ENCODE measurements around the gene UBE2D3. TPM values are rescaled to one million over a fixed set of nuclear protein-coding genes. Genes with fewer than 3 reads are reported as not detected.

The UBE2D3 gene
- total RNA-seq, 1 donor from 2014 or later, result 261 TPM

GRCh38 chr4:102843938-102844337 is 16.6 kb upstream of the UBE2D3 start:
- H3K9me3 Mint-ChIP-seq (ENCODE audit: unreplicated experiment), result no peaks in the 10 kb centered on the region
- no peak overlapping the region for H3K27ac Mint-ChIP-seq (ENCODE audit: unreplicated experiment)
- H3K36me3 Mint-ChIP-seq (ENCODE audit: unreplicated experiment), result no peaks in the 10 kb centered on the region
- no peaks in the 10 kb centered on the region for H3K4me1 Mint-ChIP-seq (ENCODE audit: low read depth, unreplicated experiment)
- H3K4me3 Mint-ChIP-seq (ENCODE audit: unreplicated experiment), result no peak overlapping the region
- no peaks in the 10 kb centered on the region for H3K27me3 Mint-ChIP-seq (ENCODE audit: unreplicated experiment)
- no peak for DNase-seq
- TF ChIP-seq CTCF (IDR thresholded peaks at IDR 0.05; ENCODE audit: partially characterized antibody, unreplicated experiment), result no peak

- H3K27me3 Mint-ChIP-seq (ENCODE audit: unreplicated experiment), result no peaks in the 10 kb centered on the region
- H3K4me1 Mint-ChIP-seq (ENCODE audit: low read depth, unreplicated experiment), result no peaks in the 10 kb centered on the region
- no peak overlapping the region for H3K4me3 Mint-ChIP-seq (ENCODE audit: unreplicated experiment)
- no peak for TF ChIP-seq CTCF (IDR thresholded peaks at IDR 0.05; ENCODE audit: partially characterized antibody, unreplicated experiment)
- H3K9me3 Mint-ChIP-seq (ENCODE audit: unreplicated experiment), result no peaks in the 10 kb centered on the region
- no peaks in the 10 kb centered on the region for H3K36me3 Mint-ChIP-seq (ENCODE audit: unreplicated experiment)
- H3K27ac Mint-ChIP-seq (ENCODE audit: unreplicated experiment), result no peak overlapping the region
- no peak for DNase-seq
Observed at GRCh38 chr4:102843273-102843672, 15.9 kb upstream of the UBE2D3 start.

GRCh38 chr4:102842367-102842766 is 15.0 kb upstream of the UBE2D3 start:
- Mint-ChIP-seq H3K36me3 (ENCODE audit: unreplicated experiment) (no peaks in the 10 kb centered on the region), H3K4me3 (ENCODE audit: unreplicated experiment) (no peak overlapping the region), H3K9me3 (ENCODE audit: unreplicated experiment) (no peaks in the 10 kb centered on the region), H3K27ac (ENCODE audit: unreplicated experiment) (no peak overlapping the region), H3K27me3 (ENCODE audit: unreplicated experiment) (no peaks in the 10 kb centered on the region), H3K4me1 (ENCODE audit: low read depth, unreplicated experiment) (no peaks in the 10 kb centered on the region)
- no peak for DNase-seq
- no peak for TF ChIP-seq CTCF (IDR thresholded peaks at IDR 0.05; ENCODE audit: partially characterized antibody, unreplicated experiment)

GRCh38 chr4:102836596-102836995 is 9.2 kb upstream of the UBE2D3 start:
- H3K36me3 Mint-ChIP-seq (ENCODE audit: unreplicated experiment), result no peaks in the 10 kb centered on the region
- no peak for TF ChIP-seq CTCF (IDR thresholded peaks at IDR 0.05; ENCODE audit: partially characterized antibody, unreplicated experiment)
- no peak overlapping the region for H3K27ac Mint-ChIP-seq (ENCODE audit: unreplicated experiment)
- DNase-seq, result no peak
- peaks cover 2% of the 10 kb centered on the region for H3K4me1 Mint-ChIP-seq (ENCODE audit: low read depth, unreplicated experiment)
- no peaks in the 10 kb centered on the region for H3K27me3 Mint-ChIP-seq (ENCODE audit: unreplicated experiment)
- H3K4me3 Mint-ChIP-seq (ENCODE audit: unreplicated experiment), result no peak overlapping the region
- H3K9me3 Mint-ChIP-seq (ENCODE audit: unreplicated experiment), result no peaks in the 10 kb centered on the region

GRCh38 chr4:102832667-102833066 is 5.3 kb upstream of the UBE2D3 start:
- H3K4me1 Mint-ChIP-seq (ENCODE audit: low read depth, unreplicated experiment), result peaks cover 7% of the 10 kb centered on the region
- no peak for TF ChIP-seq CTCF (IDR thresholded peaks at IDR 0.05; ENCODE audit: partially characterized antibody, unreplicated experiment)
- no peak for DNase-seq
- peaks cover 10% of the 10 kb centered on the region for H3K27me3 Mint-ChIP-seq (ENCODE audit: unreplicated experiment)
- peaks cover 8% of the 10 kb centered on the region for H3K9me3 Mint-ChIP-seq (ENCODE audit: unreplicated experiment)
- H3K36me3 Mint-ChIP-seq (ENCODE audit: unreplicated experiment), result no peaks in the 10 kb centered on the region
- no peak overlapping the region for H3K4me3 Mint-ChIP-seq (ENCODE audit: unreplicated experiment)
- no peak overlapping the region for H3K27ac Mint-ChIP-seq (ENCODE audit: unreplicated experiment)

All from glutamatergic neuron (in vitro differentiated cells).